HG03521 (cell line): ENCODE measurements around the gene NAGA.
"Not testable (repeated sequence)": the region's sequence is repeated elsewhere in the genome, so short reads cannot be mapped to it uniquely, and the experiment has no call there.

Experiments
- ATAC-seq: cut with Tn5 transposase; IDR thresholded peaks from one replicate; pipeline ENCODE4 v1.9.1; 2021; ENCODE audit warnings: mild to moderate bottlenecking, moderate library complexity; ENCODE audit not compliant: unreplicated experiment

NAGA gene

GRCh38 chr22:42076764-42077485 lies 6.3 kb upstream of the NAGA start:
- ATAC-seq, result no peak

- ATAC-seq, result no peak
Measured at GRCh38 chr22:42074846-42075676, 4.4 kb upstream of the NAGA start.

GRCh38 chr22:42074132-42074811 lies 3.7 kb upstream of the NAGA start, which contains the start of gene PHETA2:
TSS of gene PHETA2 (plus strand) at chr22:42074248. CDS start at chr22:42077294, 3,046 bp downstream.
- ATAC-seq, result no peak

- ATAC-seq, result no peak
Measured at GRCh38 chr22:42073621-42074041, 3.0 kb upstream of the NAGA start.

- no peak for ATAC-seq
Measured at GRCh38 chr22:42072606-42073330, 2.2 kb upstream of the NAGA start.

GRCh38 chr22:42071508-42071907 lies 896 bp upstream of the NAGA start:
- ATAC-seq, result not testable (repeated sequence)

GRCh38 chr22:42069801-42070516 lies 653 bp downstream of the NAGA start:
- no peak for ATAC-seq

GRCh38 chr22:42068291-42068690 lies 2.3 kb downstream of the NAGA start:
- ATAC-seq, result no peak

GRCh38 chr22:42067671-42068251 lies 2.9 kb downstream of the NAGA start:
- no peak for ATAC-seq

- no peak for ATAC-seq
Measured at GRCh38 chr22:42066937-42067336, 3.7 kb downstream of the NAGA start.

GRCh38 chr22:42066126-42066761 lies 4.4 kb downstream of the NAGA start:
- no peak for ATAC-seq

- ATAC-seq, result no peak
Measured at GRCh38 chr22:42065438-42066125, 5.0 kb downstream of the NAGA start.

GRCh38 chr22:42064629-42065028 lies 6.0 kb downstream of the NAGA start:
- no peak for ATAC-seq

- no peak for ATAC-seq
Measured at GRCh38 chr22:42062506-42063170, 8.0 kb downstream of the NAGA start.

GRCh38 chr22:42061041-42061440 lies 9.6 kb downstream of the NAGA start:
- no peak for ATAC-seq

- ATAC-seq, result no peak
Measured at GRCh38 chr22:42060489-42060888, 10.1 kb downstream of the NAGA start.

GRCh38 chr22:42056757-42057511 lies 13.7 kb downstream of the NAGA start:
- ATAC-seq, result no peak

GRCh38 chr22:42052765-42053164 lies 17.8 kb downstream of the NAGA start:
- no peak for ATAC-seq
